HepG2 (cell line): ENCODE measurements around the gene PMS1. TPM values are rescaled to one million over a fixed set of nuclear protein-coding genes. Genes with fewer than 3 reads are reported as not detected.

Experiments
- CHD4 ChIP-seq: fragments of 200-600 bp; sonication (generic); IDR thresholded peaks from 2 replicates; pipeline ENCODE4 v1.7.0; 2017; ENCODE audit warnings: mild to moderate bottlenecking, low read length, borderline replicate concordance
- EZH2 ChIP-seq: conservative IDR thresholded peaks from 2 replicates; pipeline ENCODE4 v1.6.1; 2012; ENCODE audit warnings: mild to moderate bottlenecking, low read depth, low read length, moderate library complexity
- FOXP1 ChIP-seq, 2 experiments: fragments of 450-650 bp in 1 of 2; IDR thresholded peaks; 2 replicates each; pipeline ENCODE4 v1.6.1; 2017 to 2018; ENCODE audit warnings: antibody characterized with exemption in 1 of 2
- HMGA1 ChIP-seq: sonication (generic); formaldehyde crosslinking; conservative IDR thresholded peaks from 2 replicates; pipeline ENCODE4 v1.4.0; 2020; ENCODE audit warnings: missing genetic modification reagents
- HNF4A ChIP-seq: sonication (generic); formaldehyde crosslinking; IDR thresholded peaks from 2 replicates; pipeline ENCODE4 v1.4.0; 2020; ENCODE audit warnings: missing genetic modification reagents
- JDP2 ChIP-seq: sonication (generic); formaldehyde crosslinking; IDR thresholded peaks from 2 replicates; pipeline ENCODE4 v1.8.1; 2022; ENCODE audit warnings: missing genetic modification reagents, borderline replicate concordance
- NFKB2 ChIP-seq: sonication (generic); formaldehyde crosslinking; IDR thresholded peaks from 2 replicates; pipeline ENCODE4 v1.4.0; 2020; ENCODE audit warnings: missing genetic modification reagents, borderline replicate concordance
- NR2F1 ChIP-seq, 2 experiments: fragments of 450-650 bp in 1 of 2; formaldehyde crosslinking in 1 of 2; IDR thresholded peaks; 2 replicates each; pipeline versions ENCODE4 v1.5.0 to v1.6.1; 2016 to 2020; ENCODE audit warnings: mild to moderate bottlenecking in 1 of 2, missing compliant biosample characterization in 1 of 2, missing genetic modification reagents in 1 of 2, moderate library complexity in 1 of 2
- NR3C1 ChIP-seq: sonication (generic); formaldehyde crosslinking; IDR thresholded peaks from 2 replicates; pipeline ENCODE4 v1.4.0; 2020; ENCODE audit warnings: missing genetic modification reagents
- SNRNP70 ChIP-seq: fragments of 200-400 bp; formaldehyde crosslinking; IDR thresholded peaks from 2 replicates; pipeline ENCODE4 v1.6.1; 2017; ENCODE audit warnings: mild to moderate bottlenecking, low read depth, low read length, moderate library complexity
- TAF15 ChIP-seq: fragments of 200-400 bp; formaldehyde crosslinking; IDR thresholded peaks from one replicate; pipeline ENCODE4 v1.6.1; 2018; ENCODE audit warnings: mild to moderate bottlenecking, low read depth, low read length; ENCODE audit not compliant: poor library complexity, severe bottlenecking
- THYN1 ChIP-seq: sonication (generic); formaldehyde crosslinking; IDR thresholded peaks from 2 replicates; pipeline ENCODE4 v1.8.1; 2023; ENCODE audit warnings: low read depth, mild to moderate bottlenecking, moderate library complexity, missing genetic modification reagents, borderline replicate concordance
- ZNF121 ChIP-seq: sonication (generic); formaldehyde crosslinking; IDR thresholded peaks from 2 replicates; pipeline ENCODE4 v1.5.0; 2020; ENCODE audit warnings: mild to moderate bottlenecking, missing genetic modification reagents
- ZNF772 ChIP-seq: sonication (generic); formaldehyde crosslinking; IDR thresholded peaks from 2 replicates; pipeline ENCODE4 v1.5.0; 2020; ENCODE audit warnings: mild to moderate bottlenecking, missing genetic modification reagents
- ZNF788 ChIP-seq: sonication (generic); formaldehyde crosslinking; IDR thresholded peaks from 2 replicates; pipeline ENCODE4 v1.5.0; 2020; ENCODE audit warnings: mild to moderate bottlenecking, missing genetic modification reagents, borderline replicate concordance
- ZNF891 ChIP-seq: sonication (generic); formaldehyde crosslinking; IDR thresholded peaks from 2 replicates; pipeline ENCODE4 v1.5.0; 2020; ENCODE audit warnings: mild to moderate bottlenecking, missing genetic modification reagents
- polyA plus RNA-seq, 8 experiments: library from polyadenylated mRNA; depleted of rRNA in 3 of 8; stranded (reverse) in 7 of 8; unstranded in 1 of 8; fragments of >200 nt; fragmentation: Illumina TruSeq in 4 of 8; extraction: Trizol in 4 of 8; gene quantifications; 2 replicates each; pipeline versions ENCODE4 v1.2.1 to v1.2.3, GENCODE V29; 2011 to 2016; ENCODE audit warnings: low read depth in 4 of 8, missing spikeins in 1 of 8, mixed read lengths in 1 of 8; ENCODE audit not compliant: insufficient read depth in 1 of 8
- total RNA-seq, 5 experiments: library from RNA; depleted of rRNA; stranded (reverse); fragments of >200 nt; fragmentation: Illumina TruSeq; extraction: Trizol; gene quantifications; 2 replicates each; pipeline ENCODE4 v1.2.3, GENCODE V29; 2016; ENCODE audit warnings: low read depth in 1 of 5
- TF ChIP-seq, protein P1 (sequence below): sonication (generic); formaldehyde crosslinking; IDR thresholded peaks from 2 replicates; pipeline ENCODE4 v1.4.0; 2020; ENCODE audit warnings: missing genetic modification reagents
- TF ChIP-seq, protein P2 (sequence below): sonication (generic); formaldehyde crosslinking; IDR thresholded peaks from 2 replicates; pipeline ENCODE4 v1.5.0; 2020; ENCODE audit warnings: mild to moderate bottlenecking, missing genetic modification reagents
- TF ChIP-seq, protein P3 (sequence below): sonication (generic); formaldehyde crosslinking; IDR thresholded peaks from 2 replicates; pipeline ENCODE4 v1.5.1; 2020; ENCODE audit warnings: missing genetic modification reagents, mild to moderate bottlenecking, borderline replicate concordance
- TF ChIP-seq, protein P4 (sequence below): sonication (generic); formaldehyde crosslinking; IDR thresholded peaks from 2 replicates; pipeline ENCODE4 v1.5.1; 2020; ENCODE audit warnings: missing genetic modification reagents, mild to moderate bottlenecking, borderline replicate concordance

The PMS1 gene
- total and polyA plus RNA-seq, 2 of the 13 experiments (the other 11 are each of a cell fraction or from before 2014, with no cell fraction given): 14.6 to 39.9 TPM

DNA sequence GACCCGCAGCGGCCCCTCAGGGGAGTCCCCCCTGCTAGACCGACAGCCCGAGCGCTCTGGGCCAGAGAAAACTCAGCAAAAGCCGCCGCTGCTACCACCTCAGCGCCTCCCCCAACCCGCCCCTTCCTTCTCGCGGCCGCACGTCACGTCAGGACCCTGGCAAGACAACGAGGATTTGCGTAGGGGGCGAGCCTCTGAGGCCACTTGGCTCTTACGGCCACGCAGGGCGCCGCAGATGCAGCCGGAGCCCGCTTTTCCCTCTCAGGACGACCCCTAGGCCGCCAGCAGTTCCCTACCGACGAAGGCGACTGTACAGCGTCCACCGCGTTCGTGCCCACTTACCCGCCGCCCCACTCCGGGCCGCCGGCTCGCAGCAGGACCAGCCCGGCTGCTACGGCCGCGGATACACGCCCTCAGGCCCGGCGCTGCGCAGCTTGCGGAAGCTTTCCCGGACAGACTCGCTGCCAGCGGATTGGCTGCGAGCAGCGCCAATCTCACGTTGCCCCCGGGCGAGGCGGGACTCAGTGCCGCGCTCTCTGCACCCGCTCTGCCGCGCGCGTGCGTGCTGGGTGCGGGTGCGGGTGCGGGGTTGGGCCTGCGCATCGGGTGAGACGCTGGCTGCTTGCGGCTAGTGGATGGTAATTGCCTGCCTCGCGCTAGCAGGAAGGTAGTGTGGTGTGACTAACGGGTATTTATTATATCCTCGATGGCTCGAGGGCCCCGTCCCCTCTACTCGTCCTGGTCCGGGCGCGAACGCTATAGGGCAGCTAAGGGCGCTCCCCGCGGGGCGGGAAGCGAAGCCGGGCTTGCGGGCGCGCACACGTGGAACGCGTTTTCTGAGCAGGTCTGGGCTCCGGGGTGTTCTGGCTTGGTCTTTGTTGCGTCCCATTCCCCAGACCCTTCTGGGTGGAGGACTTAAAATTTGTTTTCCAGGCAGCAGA is at the start of gene PMS1, which contains the start of gene ORMDL1 (continued):
- TF ChIP-seq NR3C1 (CRISPR knock-in tag) (0 out of 2 replicates have a peak, but pooled peaks have one; percentile 23), ZNF891 (CRISPR knock-in tag) (peak; percentile 91), CHD4 (no peak), HNF4A (CRISPR knock-in tag) (peak; percentile 65), ZNF772 (peak; percentile 99), NFKB2 (peak; percentile 99), FOXP1 (IDR thresholded peaks at IDR 0.05) (no peak), FOXP1 (CRISPR knock-in tag; IDR thresholded peaks at IDR 0.05) (no peak; the same call in 1 of the 2 replicates), JDP2 (CRISPR knock-in tag) (peak; percentile 62; the same call in 1 of the 2 replicates), TAF15 (no peak), EZH2 (no peak), ZNF121 (CRISPR knock-in tag) (no peak; the same call in 1 of the 2 replicates), HMGA1 (CRISPR knock-in tag) (no peak), NR2F1 (CRISPR knock-in tag; IDR thresholded peaks at IDR 0.05) (no peak), THYN1 (CRISPR knock-in tag) (0 out of 2 replicates have a peak, but pooled peaks have one; percentile 92), SNRNP70 (peak; percentile 90), ZNF788 (CRISPR knock-in tag) (peak; percentile 83; the same call in 1 of the 2 replicates)
- TF ChIP-seq, protein P1, sequence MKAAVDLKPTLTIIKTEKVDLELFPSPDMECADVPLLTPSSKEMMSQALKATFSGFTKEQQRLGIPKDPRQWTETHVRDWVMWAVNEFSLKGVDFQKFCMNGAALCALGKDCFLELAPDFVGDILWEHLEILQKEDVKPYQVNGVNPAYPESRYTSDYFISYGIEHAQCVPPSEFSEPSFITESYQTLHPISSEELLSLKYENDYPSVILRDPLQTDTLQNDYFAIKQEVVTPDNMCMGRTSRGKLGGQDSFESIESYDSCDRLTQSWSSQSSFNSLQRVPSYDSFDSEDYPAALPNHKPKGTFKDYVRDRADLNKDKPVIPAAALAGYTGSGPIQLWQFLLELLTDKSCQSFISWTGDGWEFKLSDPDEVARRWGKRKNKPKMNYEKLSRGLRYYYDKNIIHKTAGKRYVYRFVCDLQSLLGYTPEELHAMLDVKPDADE (CRISPR knock-in tag): peak; percentile 92
- TF ChIP-seq, protein P2, sequence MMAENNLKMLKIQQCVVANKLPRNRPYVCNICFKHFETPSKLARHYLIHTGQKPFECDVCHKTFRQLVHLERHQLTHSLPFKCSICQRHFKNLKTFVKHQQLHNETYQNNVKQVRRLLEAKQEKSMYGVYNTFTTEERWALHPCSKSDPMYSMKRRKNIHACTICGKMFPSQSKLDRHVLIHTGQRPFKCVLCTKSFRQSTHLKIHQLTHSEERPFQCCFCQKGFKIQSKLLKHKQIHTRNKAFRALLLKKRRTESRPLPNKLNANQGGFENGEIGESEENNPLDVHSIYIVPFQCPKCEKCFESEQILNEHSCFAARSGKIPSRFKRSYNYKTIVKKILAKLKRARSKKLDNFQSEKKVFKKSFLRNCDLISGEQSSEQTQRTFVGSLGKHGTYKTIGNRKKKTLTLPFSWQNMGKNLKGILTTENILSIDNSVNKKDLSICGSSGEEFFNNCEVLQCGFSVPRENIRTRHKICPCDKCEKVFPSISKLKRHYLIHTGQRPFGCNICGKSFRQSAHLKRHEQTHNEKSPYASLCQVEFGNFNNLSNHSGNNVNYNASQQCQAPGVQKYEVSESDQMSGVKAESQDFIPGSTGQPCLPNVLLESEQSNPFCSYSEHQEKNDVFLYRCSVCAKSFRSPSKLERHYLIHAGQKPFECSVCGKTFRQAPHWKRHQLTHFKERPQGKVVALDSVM (CRISPR knock-in tag): peak; percentile 77
- TF ChIP-seq, protein P3, sequence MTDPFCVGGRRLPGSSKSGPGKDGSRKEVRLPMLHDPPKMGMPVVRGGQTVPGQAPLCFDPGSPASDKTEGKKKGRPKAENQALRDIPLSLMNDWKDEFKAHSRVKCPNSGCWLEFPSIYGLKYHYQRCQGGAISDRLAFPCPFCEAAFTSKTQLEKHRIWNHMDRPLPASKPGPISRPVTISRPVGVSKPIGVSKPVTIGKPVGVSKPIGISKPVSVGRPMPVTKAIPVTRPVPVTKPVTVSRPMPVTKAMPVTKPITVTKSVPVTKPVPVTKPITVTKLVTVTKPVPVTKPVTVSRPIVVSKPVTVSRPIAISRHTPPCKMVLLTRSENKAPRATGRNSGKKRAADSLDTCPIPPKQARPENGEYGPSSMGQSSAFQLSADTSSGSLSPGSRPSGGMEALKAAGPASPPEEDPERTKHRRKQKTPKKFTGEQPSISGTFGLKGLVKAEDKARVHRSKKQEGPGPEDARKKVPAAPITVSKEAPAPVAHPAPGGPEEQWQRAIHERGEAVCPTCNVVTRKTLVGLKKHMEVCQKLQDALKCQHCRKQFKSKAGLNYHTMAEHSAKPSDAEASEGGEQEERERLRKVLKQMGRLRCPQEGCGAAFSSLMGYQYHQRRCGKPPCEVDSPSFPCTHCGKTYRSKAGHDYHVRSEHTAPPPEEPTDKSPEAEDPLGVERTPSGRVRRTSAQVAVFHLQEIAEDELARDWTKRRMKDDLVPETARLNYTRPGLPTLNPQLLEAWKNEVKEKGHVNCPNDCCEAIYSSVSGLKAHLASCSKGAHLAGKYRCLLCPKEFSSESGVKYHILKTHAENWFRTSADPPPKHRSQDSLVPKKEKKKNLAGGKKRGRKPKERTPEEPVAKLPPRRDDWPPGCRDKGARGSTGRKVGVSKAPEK: 0 out of 2 replicates have a peak, but pooled peaks have one; percentile 76
- TF ChIP-seq, protein P4, sequence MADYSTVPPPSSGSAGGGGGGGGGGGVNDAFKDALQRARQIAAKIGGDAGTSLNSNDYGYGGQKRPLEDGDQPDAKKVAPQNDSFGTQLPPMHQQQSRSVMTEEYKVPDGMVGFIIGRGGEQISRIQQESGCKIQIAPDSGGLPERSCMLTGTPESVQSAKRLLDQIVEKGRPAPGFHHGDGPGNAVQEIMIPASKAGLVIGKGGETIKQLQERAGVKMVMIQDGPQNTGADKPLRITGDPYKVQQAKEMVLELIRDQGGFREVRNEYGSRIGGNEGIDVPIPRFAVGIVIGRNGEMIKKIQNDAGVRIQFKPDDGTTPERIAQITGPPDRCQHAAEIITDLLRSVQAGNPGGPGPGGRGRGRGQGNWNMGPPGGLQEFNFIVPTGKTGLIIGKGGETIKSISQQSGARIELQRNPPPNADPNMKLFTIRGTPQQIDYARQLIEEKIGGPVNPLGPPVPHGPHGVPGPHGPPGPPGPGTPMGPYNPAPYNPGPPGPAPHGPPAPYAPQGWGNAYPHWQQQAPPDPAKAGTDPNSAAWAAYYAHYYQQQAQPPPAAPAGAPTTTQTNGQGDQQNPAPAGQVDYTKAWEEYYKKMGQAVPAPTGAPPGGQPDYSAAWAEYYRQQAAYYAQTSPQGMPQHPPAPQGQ (CRISPR knock-in tag): peak; percentile 89; the same call in 1 of the 2 replicates
